Pancreas (tissue), 10 donors: ENCODE measurements around the gene ABLIM2. TPM values are rescaled to one million over a fixed set of nuclear protein-coding genes. Genes with fewer than 3 reads are reported as not detected.
A peak's percentile ranks its signal among the peaks of the same experiment; 100 is the strongest.

Experiments
- ATAC-seq, 4 donors: fragments of 200-7000 bp; cut with Tn5 transposase; one replicate each; pipeline versions ENCODE4 v1.8.0 to v1.9.1; 2020; ENCODE audit warnings: mild to moderate bottlenecking in 4 of 4, moderate library complexity in 4 of 4
- DNase-seq, 6 donors: peaks; one replicate each; pipeline ENCODE4 v3.0.0-alpha.2; 2020
- FAIRE-seq: peaks from 2 replicates; lab custom pipeline; 2012; peaks lifted over from hg19 to GRCh38; lab: Jason Lieb, UNC
- H3K27ac ChIP-seq, 4 donors: fragments of 200-600 bp; sonication (generic); 1 replicate in 3 of 4; 2 replicates in 1 of 4; pipeline versions ENCODE4 v1.5.0 to v1.8.0; 2020
- H3K27me3 ChIP-seq, 4 donors: fragments of 200-600 bp; one replicate each; pipeline ENCODE4 v1.8.0; 2021
- H3K36me3 ChIP-seq, 3 donors: fragments of 200-600 bp; sonication (generic) in 1 of 3; one replicate each; pipeline versions ENCODE4 v1.5.0 to v1.8.0; 2020 to 2021
- H3K4me1 ChIP-seq, 3 donors: fragments of 200-600 bp; one replicate each; pipeline ENCODE4 v1.8.0; 2021
- H3K4me3 ChIP-seq, 4 donors: fragments of 200-600 bp; sonication (generic) in 2 of 4; one replicate each; pipeline versions ENCODE4 v1.5.0 to v1.8.0; 2020 to 2021
- H3K9me3 ChIP-seq, 4 donors: fragments of 200-600 bp; one replicate each; pipeline ENCODE4 v1.8.0; 2021
- CTCF ChIP-seq, 4 donors: fragments of 200-600 bp; sonication (generic) in 3 of 4; IDR thresholded peaks; one replicate each; pipeline versions ENCODE4 v1.5.0 to v1.8.0; 2021; ENCODE audit warnings: antibody characterized with exemption in 4 of 4
- WGBS, 2 donors: extraction: QIAGEN DNeasy Blood & Tissue Kit; methylation state at CpG; one replicate each; pipeline ENCODE4 v1.1.7; 2013; 5-methylcytosine and 5-hydroxymethylcytosine counted together
- intact Hi-C, 3 donors: fragments of 100-400 bp; cut with DNase I; formaldehyde crosslinking; loops; one replicate each; pipeline versions ENCODE4 v1.11.1 to v1.14.2; 2022
- polyA plus RNA-seq, 2 donors: library from polyadenylated mRNA; stranded (reverse); fragments of 200-250 nt; gene quantifications; one replicate each; pipeline ENCODE4 v1.2.3, GENCODE V29; 2013
- total RNA-seq, 6 donors: library from RNA; stranded (reverse); fragmentation: NEBNext Ultra II Directional in 4 of 6; extraction: Animal tissue kit (Norgen Biotek cat#: 25700) in 4 of 6; gene quantifications; one replicate each; pipeline versions ENCODE4 v1.2.1 to v1.2.4, GENCODE V29; 2021 to 2023
- donor health status: healthy with polysubstance abuse.
- donor health status: DM: no; HTN: no; CAD: no; lungs with moderate emphysema.
- donor health status: DM: no; HTN: no; CAD: no.
- donor health status: control.
- donor health status: control.
- donor health status: Bipolar disorder and iron deficiency.
- donor health status: DM: yes; HTN: yes; CAD: no.
- donor health status: DM: no; HTN: no; CAD: no.
- donor health status: DM: no; HTN: no; CAD: no.
- donor health status: DM: yes; HTN: yes; CAD: no.

Gene ABLIM2
- total and polyA plus RNA-seq, 8 donors = 4.3 to 13.1 (median 6.6) TPM

GRCh38 chr4:8053688-8054449 lies 104.7 kb downstream of the ABLIM2 start:
- FAIRE-seq (no peak), ATAC-seq (peak in 1 of 4 donors; percentile 13), DNase-seq (peak in 1 of 6 donors; percentile 38)
- H3K4me3 ChIP-seq = no peak overlapping the region
- WGBS, 2 donors = 84 to 86% methylated on average over 18 of the region's 18 CpGs
- no peak for TF ChIP-seq CTCF (IDR thresholded peaks at IDR 0.05)
- no peaks in the 10 kb centered on the region for H3K4me1 ChIP-seq
- intact Hi-C loops = no loop called here
- H3K27me3 ChIP-seq = no peaks in the 10 kb centered on the region
- H3K9me3 ChIP-seq = no peaks in the 10 kb centered on the region
- H3K36me3 ChIP-seq = no peaks in the 10 kb centered on the region
- no peak overlapping the region for H3K27ac ChIP-seq

GRCh38 chr4:8052160-8052691 lies 106.4 kb downstream of the ABLIM2 start:
- H3K9me3 ChIP-seq = no peaks in the 10 kb centered on the region
- FAIRE-seq (no peak), DNase-seq (peak in 1 of 6 donors; percentile 32), ATAC-seq (no peak)
- H3K27ac ChIP-seq = no peak overlapping the region
- no peak overlapping the region for H3K4me3 ChIP-seq
- WGBS, 2 donors = 94 to 96% methylated on average over 9 of the region's 9 CpGs
- intact Hi-C loops = no loop called here
- H3K4me1 ChIP-seq = no peaks in the 10 kb centered on the region
- TF ChIP-seq CTCF (IDR thresholded peaks at IDR 0.05) = no peak
- no peaks in the 10 kb centered on the region for H3K36me3 ChIP-seq
- no peaks in the 10 kb centered on the region for H3K27me3 ChIP-seq

- no peaks in the 10 kb centered on the region for H3K4me1 ChIP-seq
- 92 to 99% methylated on average over 7 of the region's 7 CpGs for WGBS, 2 donors
- no peaks in the 10 kb centered on the region for H3K36me3 ChIP-seq
- H3K27me3 ChIP-seq = no peaks in the 10 kb centered on the region
- no peak for TF ChIP-seq CTCF (IDR thresholded peaks at IDR 0.05)
- H3K9me3 ChIP-seq = no peaks in the 10 kb centered on the region
- no peak for ATAC-seq
- intact Hi-C loops = no loop called here
- no peak overlapping the region for H3K27ac ChIP-seq
- DNase-seq = peak in 1 of 6 donors; percentile 29
- H3K4me3 ChIP-seq = no peak overlapping the region
- no peak for FAIRE-seq
Observed at GRCh38 chr4:8051644-8052043, 107.0 kb downstream of the ABLIM2 start.

GRCh38 chr4:8050555-8051206 lies 107.9 kb downstream of the ABLIM2 start:
- Histone ChIP-seq H3K36me3 (no peaks in the 10 kb centered on the region), H3K4me1 (no peaks in the 10 kb centered on the region), H3K27me3 (no peaks in the 10 kb centered on the region), H3K9me3 (no peaks in the 10 kb centered on the region), H3K27ac (peak overlapping the region in 2 of 4 donors; percentile 18 to 22), H3K4me3 (no peak overlapping the region)
- intact Hi-C loops = no loop called here
- no peak for FAIRE-seq
- WGBS, 2 donors = 40 to 47% methylated on average over 28 of the region's 28 CpGs
- peak; percentile 51 to 82 (median 65) for DNase-seq
- peak; percentile 53 to 87 (median 81) for ATAC-seq
- TF ChIP-seq CTCF (IDR thresholded peaks at IDR 0.05) = no peak
